Fibroblast of mammary gland (primary cell): Measurements from ENCODE around the gene SBF2.
A peak's percentile ranks its signal among the peaks of the same experiment; 100 is the strongest.

Experiments
- DNase-seq: peaks from one replicate; pipeline ENCODE4 v3.0.0-alpha.2; 2010; ENCODE audit warnings: low read depth
- H3K4me3 ChIP-seq: 2 replicates; pipeline ENCODE4 v1.5.1; 2011; ENCODE audit warnings: low read depth, mild to moderate bottlenecking, low read length, moderate library complexity; ENCODE audit not compliant: control insufficient read depth
- CTCF ChIP-seq: conservative IDR thresholded peaks from 2 replicates; pipeline ENCODE4 v1.5.1; 2011; ENCODE audit warnings: low read depth, low read length, inconsistent platforms; ENCODE audit not compliant: control insufficient read depth, insufficient read depth

The SBF2 gene

GRCh38 chr11:10317151-10317755, 23.2 kb upstream of the SBF2 start:
- TF ChIP-seq CTCF, result no peak

GRCh38 chr11:10315083-10315482, 21.1 kb upstream of the SBF2 start:
- H3K4me3 ChIP-seq, result no peak overlapping the region
- no peak for TF ChIP-seq CTCF

More at GRCh38 chr11:10317151-10317755, 23.2 kb upstream of the SBF2 start:
- no peak overlapping the region for H3K4me3 ChIP-seq
- DNase-seq, result no peak

GRCh38 chr11:10314199-10315072, 20.4 kb upstream of the SBF2 start:
- DNase-seq, result peak; percentile 58
- no peak overlapping the region for H3K4me3 ChIP-seq
- no peak for TF ChIP-seq CTCF

More at GRCh38 chr11:10315083-10315482, 21.1 kb upstream of the SBF2 start:
- no peak for DNase-seq

- no peak for DNase-seq
- no peak for TF ChIP-seq CTCF
- no peak overlapping the region for H3K4me3 ChIP-seq
Observed at GRCh38 chr11:10311802-10312201, 17.8 kb upstream of the SBF2 start.

GRCh38 chr11:10310301-10310841, 16.4 kb upstream of the SBF2 start:
- no peak overlapping the region for H3K4me3 ChIP-seq
- TF ChIP-seq CTCF, result no peak
- no peak for DNase-seq

- no peak overlapping the region for H3K4me3 ChIP-seq
- DNase-seq, result peak; percentile 78
Observed at GRCh38 chr11:10309163-10310093, 15.4 kb upstream of the SBF2 start.

More at GRCh38 chr11:10309163-10310093, 15.4 kb upstream of the SBF2 start:
- TF ChIP-seq CTCF, result no peak
